Coronary artery (tissue), 2 donors: ENCODE data around the gene WBP2NL.
A peak's percentile ranks its signal among the peaks of the same experiment; 100 is the strongest.
"Not testable (repeated sequence)": the region's sequence is repeated elsewhere in the genome, so short reads cannot be mapped to it uniquely, and the experiment has no call there.

Source experiments
- DNase-seq: peaks from one replicate; pipeline ENCODE4 v3.0.0-alpha.2; 2017; ENCODE audit warnings: low spot score
- H3K27ac ChIP-seq, 2 donors: fragments of 200-600 bp; sonication (generic); one replicate each; pipeline ENCODE4 v1.5.1; 2016 to 2019
- H3K4me3 ChIP-seq: fragments of 200-600 bp; sonication (generic); 2 replicates; pipeline ENCODE4 v1.5.1; 2016; ENCODE audit warnings: mild to moderate bottlenecking, moderate library complexity
- TF ChIP-seq, protein P1 (sequence below): fragments of 200-600 bp; sonication (generic); IDR thresholded peaks from one replicate; pipeline ENCODE4 v1.5.1; 2019; ENCODE audit warnings: antibody characterized with exemption

Gene WBP2NL, protein sequence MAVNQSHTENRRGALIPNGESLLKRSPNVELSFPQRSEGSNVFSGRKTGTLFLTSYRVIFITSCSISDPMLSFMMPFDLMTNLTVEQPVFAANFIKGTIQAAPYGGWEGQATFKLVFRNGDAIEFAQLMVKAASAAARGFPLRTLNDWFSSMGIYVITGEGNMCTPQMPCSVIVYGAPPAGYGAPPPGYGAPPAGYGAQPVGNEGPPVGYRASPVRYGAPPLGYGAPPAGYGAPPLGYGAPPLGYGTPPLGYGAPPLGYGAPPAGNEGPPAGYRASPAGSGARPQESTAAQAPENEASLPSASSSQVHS

GRCh38 chr22:41998361-41999261, at the start of gene WBP2NL:
TSS of gene WBP2NL (plus strand) at chr22:41998788. CDS start at chr22:41998819, 31 bp downstream.
- TF ChIP-seq, protein P1, sequence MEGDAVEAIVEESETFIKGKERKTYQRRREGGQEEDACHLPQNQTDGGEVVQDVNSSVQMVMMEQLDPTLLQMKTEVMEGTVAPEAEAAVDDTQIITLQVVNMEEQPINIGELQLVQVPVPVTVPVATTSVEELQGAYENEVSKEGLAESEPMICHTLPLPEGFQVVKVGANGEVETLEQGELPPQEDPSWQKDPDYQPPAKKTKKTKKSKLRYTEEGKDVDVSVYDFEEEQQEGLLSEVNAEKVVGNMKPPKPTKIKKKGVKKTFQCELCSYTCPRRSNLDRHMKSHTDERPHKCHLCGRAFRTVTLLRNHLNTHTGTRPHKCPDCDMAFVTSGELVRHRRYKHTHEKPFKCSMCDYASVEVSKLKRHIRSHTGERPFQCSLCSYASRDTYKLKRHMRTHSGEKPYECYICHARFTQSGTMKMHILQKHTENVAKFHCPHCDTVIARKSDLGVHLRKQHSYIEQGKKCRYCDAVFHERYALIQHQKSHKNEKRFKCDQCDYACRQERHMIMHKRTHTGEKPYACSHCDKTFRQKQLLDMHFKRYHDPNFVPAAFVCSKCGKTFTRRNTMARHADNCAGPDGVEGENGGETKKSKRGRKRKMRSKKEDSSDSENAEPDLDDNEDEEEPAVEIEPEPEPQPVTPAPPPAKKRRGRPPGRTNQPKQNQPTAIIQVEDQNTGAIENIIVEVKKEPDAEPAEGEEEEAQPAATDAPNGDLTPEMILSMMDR = no peak
- no peak within 1 kb of the TSS for H3K27ac ChIP-seq

DNA sequence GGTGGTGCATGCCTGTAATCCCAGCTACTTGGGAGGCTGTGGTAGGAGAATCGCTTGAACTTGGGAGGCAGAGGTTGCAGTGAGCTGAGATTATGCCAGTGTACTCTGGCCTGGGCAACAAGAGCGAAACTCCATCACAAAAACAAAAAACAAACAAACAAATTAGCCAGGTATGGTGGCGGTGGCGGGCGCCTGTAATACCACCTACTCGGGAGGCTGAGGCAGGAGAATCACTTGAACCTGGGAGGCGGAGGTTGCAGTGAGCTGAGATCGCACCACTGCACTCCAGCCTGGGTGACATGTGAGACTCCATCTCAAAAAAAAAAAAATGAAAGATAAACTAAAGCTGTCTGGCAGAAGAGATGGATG, 49.7 kb upstream of the WBP2NL start:
- not testable (repeated sequence) for DNase-seq, H3K4me3 ChIP-seq, H3K27ac ChIP-seq

More at GRCh38 chr22:41998361-41999261, at the start of gene WBP2NL:
- peak within 1 kb of the TSS; percentile 68 for H3K4me3 ChIP-seq
- no peak for DNase-seq

GRCh38 chr22:41949297-41949965, 49.2 kb upstream of the WBP2NL start:
- DNase-seq = no peak
- no peak overlapping the region for H3K4me3 ChIP-seq
- no peak overlapping the region for H3K27ac ChIP-seq
- TF ChIP-seq, protein P1 = no peak

GRCh38 chr22:41951898-41952474, 46.6 kb upstream of the WBP2NL start, which contains the start of gene SMIM45:
TSS of gene SMIM45 (plus strand) at chr22:41952150.
- Histone ChIP-seq H3K27ac (no peak within 1 kb of the TSS), H3K4me3 (no peak within 1 kb of the TSS)
- no peak for DNase-seq
- TF ChIP-seq, protein P1 = no peak

DNA sequence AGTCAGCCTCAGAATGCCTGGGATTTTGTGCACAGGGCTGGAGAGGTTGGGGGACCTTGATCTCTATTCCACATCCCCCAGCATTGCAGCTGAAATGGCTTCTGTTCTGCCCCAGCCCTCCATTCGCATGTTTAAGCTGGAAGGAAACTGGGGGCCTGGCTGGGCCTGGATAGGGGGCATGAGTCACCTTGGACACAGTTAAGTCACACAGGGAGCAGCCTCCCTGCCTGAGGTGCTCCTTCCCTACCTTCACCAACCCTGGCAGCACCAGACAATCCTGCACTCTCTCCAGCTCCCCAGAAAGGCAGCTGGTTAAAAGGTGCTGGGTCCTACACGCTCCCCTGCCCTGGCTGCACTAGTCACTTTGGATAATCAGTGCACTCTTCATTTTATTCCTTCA, 45.9 kb upstream of the WBP2NL start:
- H3K27ac ChIP-seq = no peak overlapping the region
- no peak for DNase-seq
- H3K4me3 ChIP-seq = no peak overlapping the region
- TF ChIP-seq, protein P1 = no peak

- DNase-seq = no peak
- peak overlapping the region; percentile 60 for H3K4me3 ChIP-seq
- TF ChIP-seq, protein P1 = no peak
- H3K27ac ChIP-seq = no peak overlapping the region
Observed at GRCh38 chr22:41957941-41958556, 40.5 kb upstream of the WBP2NL start.
